GM12873 (cell line): ENCODE results near the gene DLG3.

ENCODE experiments used
- TF ChIP-seq, protein P1 (sequence below): IDR thresholded peaks from 2 replicates; pipeline ENCODE4 v1.5.1; 2012; ENCODE audit warnings: low read depth, mild to moderate bottlenecking, moderate library complexity, low read length, control low read depth; ENCODE audit not compliant: insufficient read depth; ENCODE audit errors: missing control alignments

DLG3 gene

DNA sequence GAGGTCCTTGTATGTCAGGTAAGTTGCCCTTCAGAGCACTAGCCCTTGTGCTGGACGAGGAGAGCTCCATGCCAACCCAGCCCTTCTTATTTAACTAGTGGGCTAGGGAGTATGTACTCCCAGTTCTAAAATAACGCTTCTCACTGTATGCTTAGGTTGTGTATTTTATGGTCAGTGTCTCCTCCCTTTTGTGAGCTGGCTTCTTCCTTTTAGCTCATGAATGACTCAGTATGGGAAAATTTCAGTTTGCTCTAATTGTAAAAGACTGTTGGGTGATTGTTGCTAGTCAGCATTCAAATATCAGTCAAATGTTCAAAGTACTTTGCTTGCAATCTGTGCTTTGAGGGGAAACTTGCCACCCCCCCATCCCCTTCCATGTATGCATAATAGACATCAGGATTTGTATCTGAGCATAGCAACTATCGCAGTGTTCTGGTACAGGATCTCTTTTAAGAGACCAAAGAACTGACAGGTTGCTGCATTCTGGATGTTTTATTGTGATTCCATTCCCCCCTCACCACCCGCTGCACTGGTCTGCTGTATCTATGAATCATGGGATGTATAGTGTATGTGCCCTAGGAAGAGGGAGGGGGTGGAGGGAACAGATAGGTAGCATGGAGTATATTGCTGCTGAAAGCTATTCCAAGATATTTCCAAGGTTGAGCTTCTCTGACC lies 34.7 kb downstream of the DLG3 start:
- TF ChIP-seq, protein P1, sequence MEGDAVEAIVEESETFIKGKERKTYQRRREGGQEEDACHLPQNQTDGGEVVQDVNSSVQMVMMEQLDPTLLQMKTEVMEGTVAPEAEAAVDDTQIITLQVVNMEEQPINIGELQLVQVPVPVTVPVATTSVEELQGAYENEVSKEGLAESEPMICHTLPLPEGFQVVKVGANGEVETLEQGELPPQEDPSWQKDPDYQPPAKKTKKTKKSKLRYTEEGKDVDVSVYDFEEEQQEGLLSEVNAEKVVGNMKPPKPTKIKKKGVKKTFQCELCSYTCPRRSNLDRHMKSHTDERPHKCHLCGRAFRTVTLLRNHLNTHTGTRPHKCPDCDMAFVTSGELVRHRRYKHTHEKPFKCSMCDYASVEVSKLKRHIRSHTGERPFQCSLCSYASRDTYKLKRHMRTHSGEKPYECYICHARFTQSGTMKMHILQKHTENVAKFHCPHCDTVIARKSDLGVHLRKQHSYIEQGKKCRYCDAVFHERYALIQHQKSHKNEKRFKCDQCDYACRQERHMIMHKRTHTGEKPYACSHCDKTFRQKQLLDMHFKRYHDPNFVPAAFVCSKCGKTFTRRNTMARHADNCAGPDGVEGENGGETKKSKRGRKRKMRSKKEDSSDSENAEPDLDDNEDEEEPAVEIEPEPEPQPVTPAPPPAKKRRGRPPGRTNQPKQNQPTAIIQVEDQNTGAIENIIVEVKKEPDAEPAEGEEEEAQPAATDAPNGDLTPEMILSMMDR: no peak

DNA sequence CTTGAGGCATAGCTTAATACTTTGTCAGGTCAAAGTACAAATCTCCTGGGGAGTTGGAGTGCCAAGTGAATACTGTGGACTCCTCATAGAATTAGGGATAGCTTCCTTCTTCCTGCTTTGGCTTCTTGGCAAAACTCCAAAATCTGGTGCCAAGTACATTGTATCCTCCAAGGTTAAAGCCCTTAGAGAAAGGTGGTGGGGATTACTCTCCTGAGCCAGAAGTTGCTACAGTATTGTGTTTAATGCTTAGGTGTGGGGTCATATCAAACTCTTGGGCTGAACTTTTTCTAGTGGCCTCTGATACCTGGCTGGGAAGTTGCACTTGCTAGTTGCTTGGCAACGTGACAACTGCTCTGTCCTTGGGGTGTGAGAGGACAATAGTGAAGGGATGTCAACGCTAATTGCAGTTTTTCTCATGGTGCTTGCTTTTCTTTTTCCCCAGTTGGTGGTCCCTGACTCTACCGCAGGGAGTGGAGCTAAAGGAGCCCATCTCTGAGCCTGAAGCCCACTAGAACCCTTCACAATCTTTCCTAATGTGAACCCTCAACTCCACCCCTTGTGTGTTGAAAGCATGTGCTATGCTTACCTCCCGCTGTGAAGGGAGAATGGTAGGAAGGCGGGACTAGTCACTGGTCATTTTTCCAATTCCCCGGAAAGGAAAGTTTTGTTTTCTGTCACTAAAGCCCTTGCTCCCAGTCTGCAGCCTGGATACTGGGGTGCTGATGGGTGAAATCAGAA lies 35.5 kb downstream of the DLG3 start:
- TF ChIP-seq, protein P1: no peak

DNA sequence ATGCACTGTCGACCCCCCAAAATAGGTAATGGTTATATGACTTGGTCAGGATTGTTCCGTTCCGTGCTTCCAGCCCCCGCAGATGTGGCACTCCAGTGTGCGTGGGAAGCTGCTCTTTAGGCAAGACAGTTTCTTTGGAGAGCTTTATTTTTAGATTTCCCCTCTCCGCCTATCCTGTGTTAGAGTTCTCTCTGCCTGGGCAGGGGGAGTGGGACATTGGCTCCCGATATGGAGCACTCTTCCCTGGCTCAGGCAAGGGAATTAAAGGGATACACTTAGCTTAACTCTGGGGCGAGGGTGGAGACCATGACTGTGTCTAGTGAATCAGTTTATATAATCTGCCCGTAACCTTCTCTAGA lies 36.0 kb downstream of the DLG3 start:
- TF ChIP-seq, protein P1: no peak

DNA sequence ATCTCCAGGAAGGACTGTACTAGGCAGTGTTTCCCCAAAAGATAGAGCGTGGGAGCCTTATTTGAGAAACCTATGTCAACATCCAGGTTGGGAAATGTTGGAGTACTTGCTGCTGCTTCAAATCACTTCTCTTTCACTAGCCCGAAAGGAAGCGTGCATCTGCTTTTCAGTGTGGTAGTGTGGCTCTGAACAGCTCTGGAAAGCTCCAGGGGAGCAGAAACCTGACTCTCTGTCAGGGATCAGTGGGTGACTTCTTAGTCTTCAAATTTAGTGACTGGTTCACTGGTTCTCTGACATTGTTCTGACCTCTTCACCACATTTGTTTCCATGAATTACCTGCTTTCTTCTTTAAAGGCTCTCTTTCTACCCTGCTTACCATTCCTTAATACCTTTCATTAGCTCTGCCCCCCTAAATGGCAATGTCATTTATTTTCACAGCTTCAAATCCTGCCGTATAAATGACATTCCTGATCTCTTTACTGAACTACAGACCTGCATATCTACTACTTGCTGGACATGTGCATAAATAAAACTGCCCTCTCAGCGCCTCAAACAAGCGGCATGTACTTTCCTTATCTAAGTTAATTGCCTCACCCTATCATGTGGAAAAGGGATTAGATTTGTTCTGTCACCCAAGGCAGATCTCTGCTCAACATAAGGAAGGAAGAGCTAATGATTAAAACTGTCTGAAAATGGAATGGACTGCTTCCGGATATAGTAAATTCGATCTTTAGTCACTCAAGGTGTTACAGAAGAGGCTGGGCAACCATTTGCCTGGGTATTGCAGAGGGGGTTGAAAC lies 37.0 kb downstream of the DLG3 start:
- TF ChIP-seq, protein P1: no peak

DNA sequence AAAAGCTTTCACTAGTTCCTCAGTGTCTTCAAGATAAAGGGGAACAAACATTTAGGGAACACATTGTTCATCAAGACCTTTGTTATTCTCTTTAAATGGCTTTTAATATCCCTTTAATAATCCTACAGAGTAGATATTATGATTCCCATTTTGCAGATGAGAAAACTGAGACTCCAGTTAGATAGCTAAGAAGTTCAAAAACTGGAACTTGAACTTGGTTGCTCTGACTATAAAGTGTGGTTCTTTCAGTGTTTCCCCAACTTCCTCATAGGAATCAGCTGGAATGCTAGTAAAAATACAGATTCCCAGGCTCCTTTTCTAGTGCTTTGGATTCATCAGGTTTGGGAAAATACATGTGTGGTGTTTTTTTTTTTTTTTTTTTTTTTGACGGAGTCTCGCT lies 37.7 kb downstream of the DLG3 start:
- TF ChIP-seq, protein P1: no peak

DNA sequence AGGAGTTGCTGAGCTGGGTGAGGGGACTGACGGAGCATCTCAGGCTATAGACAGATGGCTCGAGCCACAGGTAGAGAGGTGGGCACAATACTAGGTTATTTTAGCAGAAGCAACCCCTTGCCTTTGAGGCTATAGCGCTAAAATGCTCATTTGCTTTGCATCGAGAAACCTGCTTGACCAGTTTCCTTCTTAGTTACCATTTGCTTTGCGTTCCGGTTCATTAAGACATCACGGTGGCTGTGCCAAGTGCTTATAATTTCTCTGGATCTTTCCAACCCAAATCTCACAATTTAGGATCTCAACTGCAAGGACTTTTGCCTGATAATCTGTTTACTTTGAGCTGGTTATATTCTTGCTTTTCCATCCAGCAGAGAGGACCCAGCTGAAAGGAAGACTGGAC lies 40.8 kb downstream of the DLG3 start:
- TF ChIP-seq, protein P1: no peak

DNA sequence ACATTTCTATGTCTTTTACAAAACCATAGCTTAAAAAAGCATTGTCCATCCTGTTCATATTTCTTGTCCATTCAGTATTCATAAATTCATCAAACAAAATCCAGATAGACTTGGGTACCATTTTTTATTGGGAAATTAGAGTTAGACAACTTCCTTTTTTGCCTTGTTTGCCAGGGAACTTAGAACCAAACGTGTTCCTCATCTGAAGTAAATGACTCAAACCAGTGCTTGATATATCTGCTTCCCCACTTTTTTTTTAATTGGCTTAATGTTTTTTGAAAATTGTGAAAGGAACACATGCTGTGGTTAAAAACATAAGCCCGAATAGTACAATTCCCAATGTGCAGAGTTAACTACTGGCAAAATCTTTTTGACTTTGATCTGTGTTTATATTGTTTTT lies 44.2 kb downstream of the DLG3 start:
- TF ChIP-seq, protein P1: no peak
